ENCODE results near the gene TMEM97. TPM values are rescaled to one million over a fixed set of nuclear protein-coding genes. Genes with fewer than 3 reads are reported as not detected.

TMEM97 gene
- total and polyA plus RNA-seq, 2 experiments from 2014 or later: 63.6 to 66.9 TPM

DNA sequence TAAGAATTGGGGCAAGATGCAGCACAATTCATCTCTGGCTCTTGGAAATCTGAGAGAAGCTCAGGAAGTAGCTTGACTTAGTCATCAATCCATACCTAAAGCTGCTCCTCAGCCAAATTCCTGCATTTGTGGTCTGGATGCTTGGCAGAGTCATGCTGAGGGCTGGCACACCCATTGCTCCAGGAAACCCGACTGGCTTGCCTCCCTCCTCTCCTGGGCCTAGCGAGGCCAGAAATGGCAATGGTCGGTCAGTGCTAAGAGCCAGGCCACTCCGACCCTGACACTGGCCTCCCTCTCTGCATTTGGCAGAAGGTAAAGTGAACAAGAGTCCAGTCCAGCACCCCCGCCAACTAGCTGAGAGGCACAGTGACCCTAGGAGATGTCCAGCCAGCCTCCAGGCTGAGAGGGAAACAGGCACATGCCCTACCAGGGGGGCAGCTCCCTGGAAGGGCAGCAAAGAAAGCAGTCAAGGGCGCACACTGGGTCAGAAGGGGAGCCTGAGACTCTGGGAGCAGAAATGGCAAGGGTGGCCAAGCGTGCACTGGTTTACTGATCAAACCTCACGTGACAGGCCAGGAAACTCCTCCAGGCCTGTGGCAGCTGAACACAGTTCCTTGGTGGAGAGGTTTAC, 28.4 kb downstream of the TMEM97 start:
- DNase-seq (ENCODE audit: low spot score): no peak
- Histone ChIP-seq H3K4me1 (ENCODE audit: insufficient read depth) (peaks cover 11% of the 10 kb centered on the region), H3K36me3 (replicated peaks; ENCODE audit: insufficient read depth, low read depth) (no peaks in the 10 kb centered on the region), H3K4me3 (no peak overlapping the region), H3K4me2 (no peak overlapping the region), H2AFZ (no peak overlapping the region), H3K9me2 (replicated peaks; ENCODE audit: insufficient read depth) (no peaks in the 10 kb centered on the region), H4K20me1 (ENCODE audit: insufficient read depth, poor library complexity, severe bottlenecking) (no peaks in the 10 kb centered on the region), H3K9me3 (ENCODE audit: low read depth) (no peaks in the 10 kb centered on the region), H3K27ac (peak overlapping the region; percentile 23), H3K79me2 (no peaks in the 10 kb centered on the region), H3K27me3 (no peaks in the 10 kb centered on the region)
- no peak for TF ChIP-seq EZH2phosphoT487 (IDR thresholded peaks at IDR 0.05; ENCODE audit: low read depth, severe bottlenecking, unreplicated experiment)
- TF ChIP-seq, protein P1, sequence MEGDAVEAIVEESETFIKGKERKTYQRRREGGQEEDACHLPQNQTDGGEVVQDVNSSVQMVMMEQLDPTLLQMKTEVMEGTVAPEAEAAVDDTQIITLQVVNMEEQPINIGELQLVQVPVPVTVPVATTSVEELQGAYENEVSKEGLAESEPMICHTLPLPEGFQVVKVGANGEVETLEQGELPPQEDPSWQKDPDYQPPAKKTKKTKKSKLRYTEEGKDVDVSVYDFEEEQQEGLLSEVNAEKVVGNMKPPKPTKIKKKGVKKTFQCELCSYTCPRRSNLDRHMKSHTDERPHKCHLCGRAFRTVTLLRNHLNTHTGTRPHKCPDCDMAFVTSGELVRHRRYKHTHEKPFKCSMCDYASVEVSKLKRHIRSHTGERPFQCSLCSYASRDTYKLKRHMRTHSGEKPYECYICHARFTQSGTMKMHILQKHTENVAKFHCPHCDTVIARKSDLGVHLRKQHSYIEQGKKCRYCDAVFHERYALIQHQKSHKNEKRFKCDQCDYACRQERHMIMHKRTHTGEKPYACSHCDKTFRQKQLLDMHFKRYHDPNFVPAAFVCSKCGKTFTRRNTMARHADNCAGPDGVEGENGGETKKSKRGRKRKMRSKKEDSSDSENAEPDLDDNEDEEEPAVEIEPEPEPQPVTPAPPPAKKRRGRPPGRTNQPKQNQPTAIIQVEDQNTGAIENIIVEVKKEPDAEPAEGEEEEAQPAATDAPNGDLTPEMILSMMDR (IDR thresholded peaks at IDR 0.05; ENCODE audit: poor library complexity): no peak
- no peak for TF ChIP-seq EZH2 (IDR thresholded peaks at IDR 0.05; ENCODE audit: borderline replicate concordance)
- 91% methylated on average over 8 of the region's 8 CpGs for WGBS (ENCODE audit: low lambda C conversion rate, missing lambda C conversion rate)

DNA sequence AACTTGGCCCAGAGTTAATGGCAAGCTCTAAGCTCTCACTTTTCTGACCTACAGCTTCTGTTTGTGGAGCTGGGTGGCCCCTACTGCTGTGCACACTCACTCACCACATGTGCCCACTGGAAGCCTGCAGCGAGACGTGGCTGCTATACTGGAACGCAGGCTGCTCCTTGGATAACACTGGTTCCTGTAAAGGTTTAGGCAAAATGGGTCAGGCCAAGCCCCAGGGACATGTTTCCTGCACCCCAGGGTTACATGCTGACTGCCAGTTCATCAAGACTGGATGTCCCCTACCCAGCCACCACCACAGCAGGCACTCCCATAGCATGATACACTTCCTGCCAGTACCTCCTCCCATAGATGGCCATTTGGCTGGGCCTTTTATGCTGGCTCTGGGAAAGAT, 30.0 kb downstream of the TMEM97 start:
- H4K20me1 ChIP-seq (ENCODE audit: insufficient read depth, poor library complexity, severe bottlenecking): no peaks in the 10 kb centered on the region
- H3K4me1 ChIP-seq (ENCODE audit: insufficient read depth): peaks cover 11% of the 10 kb centered on the region
- TF ChIP-seq, protein P1 (IDR thresholded peaks at IDR 0.05; ENCODE audit: poor library complexity): no peak
- no peak for TF ChIP-seq EZH2phosphoT487 (IDR thresholded peaks at IDR 0.05; ENCODE audit: low read depth, severe bottlenecking, unreplicated experiment)
- no peak for TF ChIP-seq EZH2 (IDR thresholded peaks at IDR 0.05; ENCODE audit: borderline replicate concordance)
- H3K79me2 ChIP-seq: no peaks in the 10 kb centered on the region
- no peak for DNase-seq (ENCODE audit: low spot score)
- no peaks in the 10 kb centered on the region for H3K9me2 ChIP-seq (replicated peaks; ENCODE audit: insufficient read depth)
- H2AFZ ChIP-seq: no peak overlapping the region
- WGBS (ENCODE audit: low lambda C conversion rate, missing lambda C conversion rate): 84% methylated on average over 3 of the region's 3 CpGs
- H3K27ac ChIP-seq: no peak overlapping the region
- H3K27me3 ChIP-seq: no peaks in the 10 kb centered on the region
- H3K9me3 ChIP-seq (ENCODE audit: low read depth): no peaks in the 10 kb centered on the region
- no peak overlapping the region for H3K4me2 ChIP-seq
- H3K4me3 ChIP-seq: no peak overlapping the region
- no peaks in the 10 kb centered on the region for H3K36me3 ChIP-seq (replicated peaks; ENCODE audit: insufficient read depth, low read depth)

GRCh38 chr17:28350271-28350670, 31.3 kb downstream of the TMEM97 start:
- Histone ChIP-seq H3K9me3 (ENCODE audit: low read depth) (no peaks in the 10 kb centered on the region), H3K4me2 (no peak overlapping the region), H3K79me2 (peaks cover 5% of the 10 kb centered on the region), H3K27ac (no peak overlapping the region), H3K4me1 (ENCODE audit: insufficient read depth) (peaks cover 11% of the 10 kb centered on the region), H3K4me3 (no peak overlapping the region), H3K36me3 (replicated peaks; ENCODE audit: insufficient read depth, low read depth) (no peaks in the 10 kb centered on the region), H3K9me2 (replicated peaks; ENCODE audit: insufficient read depth) (no peaks in the 10 kb centered on the region), H2AFZ (no peak overlapping the region), H3K27me3 (no peaks in the 10 kb centered on the region), H4K20me1 (ENCODE audit: insufficient read depth, poor library complexity, severe bottlenecking) (no peaks in the 10 kb centered on the region)
- 94% methylated on average over 7 of the region's 7 CpGs for WGBS (ENCODE audit: low lambda C conversion rate, missing lambda C conversion rate)
- DNase-seq (ENCODE audit: low spot score): no peak
- TF ChIP-seq, protein P1 (IDR thresholded peaks at IDR 0.05; ENCODE audit: poor library complexity): no peak
- TF ChIP-seq EZH2phosphoT487 (IDR thresholded peaks at IDR 0.05; ENCODE audit: low read depth, severe bottlenecking, unreplicated experiment) (no peak), EZH2 (IDR thresholded peaks at IDR 0.05; ENCODE audit: borderline replicate concordance) (no peak)

All from hepatocyte (in vitro differentiated cells).